ENCODE data around the gene INMT. TPM values are rescaled to one million over a fixed set of nuclear protein-coding genes. Genes with fewer than 3 reads are reported as not detected.
"Not testable (repeated sequence)": the region's sequence is repeated elsewhere in the genome, so short reads cannot be mapped to it uniquely, and the experiment has no call there.

INMT gene
- total RNA-seq, 1 donor from 2014 or later, result 49.5 TPM

GRCh38 chr7:30709549-30709948, 42.4 kb upstream of the INMT start:
- intact Hi-C loops (cut with micrococcal nuclease), result no loop called here
- Histone ChIP-seq H3K36me3 (no peaks in the 10 kb centered on the region), H3K9me3 (replicated peaks) (no peaks in the 10 kb centered on the region), H3K27me3 (ENCODE audit: low read depth) (no peaks in the 10 kb centered on the region), H3K4me1 (peaks cover 30% of the 10 kb centered on the region), H3K4me3 (no peak overlapping the region), H3K27ac (replicated peaks) (peak overlapping the region; percentile 68)
- no peak for DNase-seq
- no peak for TF ChIP-seq CTCF (IDR thresholded peaks at IDR 0.05; ENCODE audit: borderline replicate concordance)

GRCh38 chr7:30710669-30711068, 41.3 kb upstream of the INMT start:
- no peaks in the 10 kb centered on the region for H3K36me3 ChIP-seq
- no peak overlapping the region for H3K27ac ChIP-seq (replicated peaks)
- intact Hi-C loops (cut with micrococcal nuclease), result no loop called here
- H3K4me3 ChIP-seq, result no peak overlapping the region
- DNase-seq, result no peak
- H3K27me3 ChIP-seq (ENCODE audit: low read depth), result no peaks in the 10 kb centered on the region
- no peak for TF ChIP-seq CTCF (IDR thresholded peaks at IDR 0.05; ENCODE audit: borderline replicate concordance)
- no peaks in the 10 kb centered on the region for H3K9me3 ChIP-seq (replicated peaks)
- H3K4me1 ChIP-seq, result peaks cover 30% of the 10 kb centered on the region

GRCh38 chr7:30713392-30713791, 38.5 kb upstream of the INMT start:
- Histone ChIP-seq H3K36me3 (no peaks in the 10 kb centered on the region), H3K4me3 (no peak overlapping the region), H3K27ac (replicated peaks) (no peak overlapping the region), H3K4me1 (peaks cover 12% of the 10 kb centered on the region), H3K9me3 (replicated peaks) (peaks cover 14% of the 10 kb centered on the region), H3K27me3 (ENCODE audit: low read depth) (no peaks in the 10 kb centered on the region)
- TF ChIP-seq CTCF (IDR thresholded peaks at IDR 0.05; ENCODE audit: borderline replicate concordance), result no peak
- intact Hi-C loops (cut with micrococcal nuclease), result no loop called here
- no peak for DNase-seq

GRCh38 chr7:30714129-30714528, 37.8 kb upstream of the INMT start:
- Histone ChIP-seq H3K9me3 (replicated peaks) (peaks cover 21% of the 10 kb centered on the region), H3K4me3 (no peak overlapping the region), H3K36me3 (no peaks in the 10 kb centered on the region), H3K27me3 (ENCODE audit: low read depth) (no peaks in the 10 kb centered on the region), H3K4me1 (peaks cover 5% of the 10 kb centered on the region), H3K27ac (replicated peaks) (no peak overlapping the region)
- TF ChIP-seq CTCF (IDR thresholded peaks at IDR 0.05; ENCODE audit: borderline replicate concordance), result no peak
- no peak for DNase-seq
- intact Hi-C loops (cut with micrococcal nuclease), result no loop called here

- no peaks in the 10 kb centered on the region for H3K4me1 ChIP-seq
- no peak overlapping the region for H3K4me3 ChIP-seq
- H3K36me3 ChIP-seq, result no peaks in the 10 kb centered on the region
- TF ChIP-seq CTCF (IDR thresholded peaks at IDR 0.05; ENCODE audit: borderline replicate concordance), result no peak
- no peak for DNase-seq
- no peaks in the 10 kb centered on the region for H3K27me3 ChIP-seq (ENCODE audit: low read depth)
- intact Hi-C loops (cut with micrococcal nuclease), result no loop called here
- no peak overlapping the region for H3K27ac ChIP-seq (replicated peaks)
- peaks cover 23% of the 10 kb centered on the region for H3K9me3 ChIP-seq (replicated peaks)
Observed at GRCh38 chr7:30717181-30717580, 34.8 kb upstream of the INMT start.

GRCh38 chr7:30719434-30719833, 32.5 kb upstream of the INMT start:
- peaks cover 23% of the 10 kb centered on the region for H3K9me3 ChIP-seq (replicated peaks)
- H3K36me3 ChIP-seq; H3K27ac ChIP-seq (replicated peaks); DNase-seq; H3K4me1 ChIP-seq; H3K27me3 ChIP-seq (ENCODE audit: low read depth); intact Hi-C loops (cut with micrococcal nuclease); H3K4me3 ChIP-seq: not testable (repeated sequence)

Data from left ventricle myocardium inferior (tissue), 1 donor.